Right cardiac atrium (tissue), 5 donors: ENCODE results near the gene TUBG1. TPM values are rescaled to one million over a fixed set of nuclear protein-coding genes. Genes with fewer than 3 reads are reported as not detected.
"Not testable (repeated sequence)": the region's sequence is repeated elsewhere in the genome, so short reads cannot be mapped to it uniquely, and the experiment has no call there.

Experiments used
- ATAC-seq, 2 donors: fragments of 200-7000 bp; cut with Tn5 transposase; one replicate each; pipeline versions ENCODE4 v1.8.0 to v1.9.1; 2020; ENCODE audit warnings: moderate library complexity in 2 of 2, mild to moderate bottlenecking in 1 of 2
- DNase-seq, 3 donors: peaks; one replicate each; pipeline ENCODE4 v3.0.0-alpha.2; 2020
- H3K27ac ChIP-seq: one replicate; pipeline ENCODE4 v1.5.1; 2013; ENCODE audit warnings: mild to moderate bottlenecking, low read length, control low read depth, moderate library complexity
- H3K27me3 ChIP-seq: one replicate; pipeline ENCODE4 v1.6.1; 2013; ENCODE audit not compliant: control insufficient read depth, insufficient read depth
- H3K4me1 ChIP-seq: one replicate; pipeline ENCODE4 v1.6.1; 2013; ENCODE audit warnings: low read length; ENCODE audit not compliant: control insufficient read depth, insufficient read depth
- H3K4me3 ChIP-seq: one replicate; pipeline ENCODE4 v1.5.1; 2013; ENCODE audit warnings: low read length, control low read depth
- H3K9me3 ChIP-seq: one replicate; pipeline ENCODE4 v1.6.1; 2013; ENCODE audit warnings: low read length; ENCODE audit not compliant: control insufficient read depth
- WGBS: extraction: QIAGEN DNeasy Blood & Tissue Kit; methylation state at CpG from one replicate; pipeline ENCODE4 v1.1.7; 2013; 5-methylcytosine and 5-hydroxymethylcytosine counted together
- intact Hi-C, 4 donors: fragments of 100-400 bp; cut with DNase I; formaldehyde crosslinking; loops; one replicate each; pipeline versions ENCODE4 v1.11.0 to v1.14.0; 2022 to 2023
- polyA plus RNA-seq: library from polyadenylated mRNA; stranded (reverse); fragments of 200-250 nt; gene quantifications from one replicate; pipeline ENCODE4 v1.2.3, GENCODE V29; 2013
- total RNA-seq, 4 donors: library from RNA; stranded (reverse); fragmentation: NEBNext Ultra II Directional; extraction: Animal tissue kit (Norgen Biotek cat#: 25700); gene quantifications; one replicate each; pipeline ENCODE4 v1.2.1, GENCODE V29; 2021
- donor health status: healthy with polysubstance abuse.
- donor health status: DM: no; HTN: yes; CAD: no.
- donor health status: DM: no; HTN: no; CAD: no.
- donor health status: DM: no; HTN: yes; CAD: no; lungs with severe emphysema.
- donor health status: DM: yes; HTN: yes; CAD: no.

TUBG1 gene
- total and polyA plus RNA-seq, 5 donors: 34.3 to 60.7 (median 48.9) TPM

GRCh38 chr17:42623732-42624596 is 14.5 kb downstream of the TUBG1 start:
- 80% methylated on average over 7 of the region's 7 CpGs for WGBS
- Histone ChIP-seq H3K27ac (no peak overlapping the region), H3K4me3 (no peak overlapping the region), H3K27me3 (no peaks in the 10 kb centered on the region), H3K4me1 (no peaks in the 10 kb centered on the region), H3K9me3 (no peaks in the 10 kb centered on the region)
- intact Hi-C loops: no loop called here
- ATAC-seq (peak; percentile 43 to 75), DNase-seq (peak in 1 of 3 donors; percentile 16)

DNA sequence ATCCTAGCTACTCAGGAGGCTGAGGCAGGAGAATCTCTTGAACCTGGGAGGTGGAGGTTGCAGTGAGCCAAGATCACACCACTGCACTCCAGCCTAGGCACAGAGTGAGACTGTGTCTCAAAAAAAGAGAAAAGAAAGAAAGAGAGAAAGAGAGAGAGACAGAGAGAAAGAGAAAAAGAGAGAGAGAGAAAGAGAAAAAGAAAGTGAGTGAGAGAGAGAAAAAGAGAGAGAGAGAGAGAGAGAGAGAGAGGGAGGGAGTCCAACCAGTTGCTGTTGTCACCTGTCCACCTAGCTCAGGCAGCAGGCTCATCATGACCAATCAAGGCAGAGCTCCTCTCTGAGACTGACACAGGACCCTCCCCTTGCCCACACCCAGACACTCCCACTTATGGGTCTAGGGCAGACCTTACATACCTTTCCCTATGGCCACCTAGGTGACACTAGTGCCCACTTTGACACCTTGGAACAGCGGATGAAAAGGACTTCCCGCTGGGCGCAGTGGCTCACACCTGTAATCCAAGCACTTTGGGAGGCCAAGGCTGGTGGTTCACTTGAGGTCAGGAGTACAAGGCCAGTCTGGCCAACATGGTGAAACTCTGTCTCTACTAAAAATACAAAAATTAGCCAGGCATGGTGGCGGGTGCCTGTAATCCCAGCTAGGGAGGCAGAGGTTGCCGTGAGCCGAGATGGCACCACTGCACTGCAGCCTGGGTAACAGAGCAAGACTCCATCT is 17.7 kb downstream of the TUBG1 start:
- ATAC-seq, intact Hi-C loops, H3K4me3 ChIP-seq, H3K27me3 ChIP-seq, H3K27ac ChIP-seq, H3K4me1 ChIP-seq, DNase-seq, H3K9me3 ChIP-seq: not testable (repeated sequence)
- WGBS: 93% methylated on average over 6 of the region's 6 CpGs

GRCh38 chr17:42629411-42630009 is 20.0 kb downstream of the TUBG1 start:
- Histone ChIP-seq H3K9me3 (no peaks in the 10 kb centered on the region), H3K4me3 (no peak overlapping the region), H3K27ac (no peak overlapping the region), H3K27me3 (no peaks in the 10 kb centered on the region), H3K4me1 (no peaks in the 10 kb centered on the region)
- ATAC-seq (no peak), DNase-seq (no peak)
- 67% methylated on average over 3 of the region's 3 CpGs for WGBS
- intact Hi-C loops: no loop called here

DNA sequence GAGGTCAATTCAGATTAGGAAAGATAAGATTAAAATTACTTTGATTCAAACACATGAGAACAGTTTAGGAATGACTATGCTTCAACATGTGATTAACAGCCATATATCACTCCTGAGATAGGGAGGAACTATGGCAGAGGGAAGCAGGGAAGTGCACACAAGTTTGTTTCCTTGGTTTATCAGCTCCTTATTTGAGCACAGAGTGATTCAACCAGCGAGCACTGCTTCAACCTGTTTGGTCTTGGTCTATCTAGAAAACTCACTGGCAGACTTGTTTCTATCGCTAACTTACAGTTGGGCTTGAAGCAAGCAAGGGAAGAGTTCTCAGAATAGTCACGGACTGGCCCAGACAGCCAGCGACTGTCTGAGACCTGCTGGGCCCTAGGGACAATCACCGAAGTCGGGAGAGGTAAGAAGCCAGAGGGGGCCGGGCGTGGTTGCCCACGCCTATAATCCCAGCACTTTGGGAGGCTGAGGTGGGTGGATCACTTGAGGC is 23.5 kb downstream of the TUBG1 start:
- DNase-seq (no peak), ATAC-seq (no peak)
- Histone ChIP-seq H3K4me1 (no peaks in the 10 kb centered on the region), H3K27me3 (no peaks in the 10 kb centered on the region), H3K4me3 (no peak overlapping the region), H3K27ac (no peak overlapping the region), H3K9me3 (no peaks in the 10 kb centered on the region)
- intact Hi-C loops: no loop called here
- WGBS: 73% methylated on average over 9 of the region's 9 CpGs

GRCh38 chr17:42639525-42640113 is 30.1 kb downstream of the TUBG1 start:
- intact Hi-C loops: no loop called here
- DNase-seq (no peak), ATAC-seq (no peak)
- 78% methylated on average over 6 of the region's 7 CpGs for WGBS
- H3K4me1 ChIP-seq: no peaks in the 10 kb centered on the region
- H3K27me3 ChIP-seq: no peaks in the 10 kb centered on the region
- no peaks in the 10 kb centered on the region for H3K9me3 ChIP-seq
- no peak overlapping the region for H3K27ac ChIP-seq
- no peak overlapping the region for H3K4me3 ChIP-seq

DNA sequence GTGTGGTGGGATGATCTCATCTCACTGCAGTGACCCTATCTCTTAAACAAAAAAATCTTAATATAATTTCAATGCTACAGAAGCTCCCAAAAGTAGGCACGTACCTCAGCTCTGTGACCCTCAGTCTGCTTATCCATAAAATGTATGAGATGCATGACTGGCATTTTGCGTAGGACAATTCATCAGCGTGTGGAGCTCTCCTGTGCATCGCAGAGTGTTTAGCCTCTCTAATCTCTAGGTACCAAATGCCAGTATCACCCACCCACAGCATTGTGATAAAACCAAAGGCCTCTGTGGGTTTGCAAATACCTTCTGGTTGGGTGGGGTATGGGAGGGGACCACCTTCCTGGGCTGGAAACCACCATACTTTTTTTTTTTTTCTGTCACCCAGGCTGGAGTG is 30.6 kb downstream of the TUBG1 start:
- ATAC-seq (no peak), DNase-seq (no peak)
- Histone ChIP-seq H3K4me3 (no peak overlapping the region), H3K27ac (no peak overlapping the region), H3K9me3 (no peaks in the 10 kb centered on the region), H3K4me1 (no peaks in the 10 kb centered on the region), H3K27me3 (no peaks in the 10 kb centered on the region)
- intact Hi-C loops: no loop called here
- 85% methylated on average over 4 of the region's 4 CpGs for WGBS

DNA sequence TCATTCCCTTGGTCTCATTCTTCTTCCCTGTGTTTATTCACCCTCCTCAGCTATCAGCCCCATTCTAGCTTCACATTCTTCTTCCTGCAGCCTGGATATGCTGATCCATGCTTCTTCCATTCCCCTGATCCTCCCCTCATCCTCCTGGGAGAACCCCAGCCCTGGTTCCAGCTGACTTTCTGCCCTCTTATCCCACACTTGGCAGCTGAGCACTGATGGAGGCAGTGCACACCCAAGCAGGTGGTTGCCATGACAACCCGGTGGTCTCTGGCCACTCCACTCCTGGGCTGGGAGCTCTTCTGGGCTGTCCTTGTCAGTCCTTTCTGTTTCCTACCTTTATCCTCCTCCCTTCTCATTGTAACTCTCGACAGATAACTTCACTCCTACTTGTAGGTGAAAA is 32.9 kb downstream of the TUBG1 start:
- ATAC-seq: no peak
- no peak overlapping the region for H3K4me3 ChIP-seq

DNA sequence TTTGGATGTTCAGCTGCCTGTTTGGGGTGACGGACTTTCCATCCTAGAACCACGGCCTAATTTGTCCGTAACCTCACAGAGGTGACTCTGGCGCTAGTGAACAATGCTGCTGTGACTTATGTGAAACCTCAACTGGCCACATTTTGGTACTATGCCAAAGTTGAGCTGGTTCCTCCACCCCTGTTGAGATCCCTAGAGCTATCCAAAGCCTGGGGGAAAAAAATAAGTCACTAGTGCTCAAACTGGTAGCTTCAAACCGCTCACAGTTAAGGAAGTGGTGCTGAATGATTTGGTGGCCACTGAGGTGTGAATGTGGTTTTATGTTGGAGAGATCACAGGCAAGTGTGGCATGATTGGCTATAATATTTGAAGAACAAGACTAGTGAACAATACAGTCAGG is 38.3 kb downstream of the TUBG1 start:
- ATAC-seq: no peak
- DNase-seq: no peak
- intact Hi-C loops: no loop called here
- Histone ChIP-seq H3K4me1 (no peaks in the 10 kb centered on the region), H3K27me3 (no peaks in the 10 kb centered on the region), H3K4me3 (no peak overlapping the region), H3K9me3 (no peaks in the 10 kb centered on the region), H3K27ac (no peak overlapping the region)
- 83% methylated on average over 5 of the region's 5 CpGs for WGBS

More for the DNA sequence above, 32.9 kb downstream of the TUBG1 start:
- no peaks in the 10 kb centered on the region for H3K4me1 ChIP-seq
- 33% methylated on average over 2 of the region's 2 CpGs for WGBS
- no peaks in the 10 kb centered on the region for H3K27me3 ChIP-seq
- intact Hi-C loops: no loop called here
- DNase-seq: no peak
- no peaks in the 10 kb centered on the region for H3K9me3 ChIP-seq
- no peak overlapping the region for H3K27ac ChIP-seq

DNA sequence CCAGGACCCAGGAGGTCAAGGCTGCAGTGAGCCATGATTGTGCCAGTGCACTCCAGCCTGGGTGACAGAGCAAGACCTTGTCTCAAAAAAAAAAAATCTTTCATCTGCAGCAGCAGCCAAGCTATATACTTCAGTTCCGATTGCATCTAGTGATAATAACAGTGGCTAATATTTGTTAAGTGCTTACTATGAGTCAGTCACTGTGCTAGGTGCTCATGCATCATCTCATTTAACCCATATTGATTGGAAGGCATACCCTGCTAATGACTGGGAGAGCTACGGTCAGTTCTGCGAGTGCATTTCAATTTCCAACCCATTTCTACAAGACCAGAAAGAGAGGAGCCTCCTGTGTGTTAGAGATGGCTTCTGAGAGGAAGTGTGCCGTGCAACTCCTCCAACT is 41.9 kb downstream of the TUBG1 start:
- intact Hi-C loops: loop anchor here in 1 of 4 donors (5.0 kb wide), 1 partner anchor 34 kb away; no protein-coding TSS in a partner anchor
- WGBS: 74% methylated on average over 4 of the region's 4 CpGs
- no peaks in the 10 kb centered on the region for H3K4me1 ChIP-seq
- H3K9me3 ChIP-seq: no peaks in the 10 kb centered on the region
- H3K27me3 ChIP-seq: no peaks in the 10 kb centered on the region
- H3K27ac ChIP-seq: no peak overlapping the region
- ATAC-seq (no peak), DNase-seq (no peak)
- no peak overlapping the region for H3K4me3 ChIP-seq

- intact Hi-C loops: loop anchor here in 1 of 4 donors (5.0 kb wide), 1 partner anchor 36 kb away; no protein-coding TSS in a partner anchor
- Histone ChIP-seq H3K4me1 (no peaks in the 10 kb centered on the region), H3K27ac (peak overlapping the region; percentile 61), H3K27me3 (no peaks in the 10 kb centered on the region), H3K9me3 (no peaks in the 10 kb centered on the region), H3K4me3 (peak overlapping the region; percentile 54)
- peak; percentile 88 for ATAC-seq
- peak; percentile 75 to 91 (median 91) for DNase-seq
- 24% methylated on average over 41 of the region's 42 CpGs for WGBS
Measured at GRCh38 chr17:42653179-42654124, 44.0 kb downstream of the TUBG1 start.
